Cardiac septum (tissue), 1 donor: ENCODE data around the gene ZNF346. TPM values are rescaled to one million over a fixed set of nuclear protein-coding genes. Genes with fewer than 3 reads are reported as not detected.

ENCODE experiments used
- total RNA-seq: library from RNA; stranded (reverse); fragmentation: NEBNext Ultra II Directional; extraction: Animal tissue kit (Norgen Biotek cat#: 25700); gene quantifications from one replicate; pipeline ENCODE4 v1.2.1, GENCODE V29; 2021
- donor health status: DM: no; HTN: no; CAD: no.

The ZNF346 gene
- total RNA-seq, 1 donor from 2014 or later, result 9.1 TPM

Other genes with a start within 250 kb of the ZNF346 start
- gene UNC5A, start 212.1 kb upstream of the ZNF346 start, total RNA-seq, result 0.05 TPM
- 4.3 TPM for gene HK3, start 123.3 kb upstream of the ZNF346 start, total RNA-seq
- 55.0 TPM for gene UIMC1, start 15.9 kb upstream of the ZNF346 start, total RNA-seq
- gene FGFR4, start 64.2 kb downstream of the ZNF346 start, total RNA-seq, result 0.40 TPM
- gene NSD1, start 111.1 kb downstream of the ZNF346 start, total RNA-seq, result 53.9 TPM